Retinal pigment epithelial cell (primary cell): ENCODE results near the gene LARP1.

Experiments used
- DNase-seq: peaks from one replicate; pipeline ENCODE4 v3.0.0-alpha.2; 2010; ENCODE audit warnings: low read depth
- H3K4me3 ChIP-seq: 2 replicates; pipeline ENCODE4 v1.5.1; 2011; ENCODE audit warnings: mild to moderate bottlenecking, low read length, control low read depth, moderate library complexity
- TF ChIP-seq, protein P1 (sequence below): conservative IDR thresholded peaks from 2 replicates; pipeline ENCODE4 v1.5.1; 2011; ENCODE audit warnings: low read depth, low read length, control low read depth, inconsistent platforms

LARP1 gene

DNA sequence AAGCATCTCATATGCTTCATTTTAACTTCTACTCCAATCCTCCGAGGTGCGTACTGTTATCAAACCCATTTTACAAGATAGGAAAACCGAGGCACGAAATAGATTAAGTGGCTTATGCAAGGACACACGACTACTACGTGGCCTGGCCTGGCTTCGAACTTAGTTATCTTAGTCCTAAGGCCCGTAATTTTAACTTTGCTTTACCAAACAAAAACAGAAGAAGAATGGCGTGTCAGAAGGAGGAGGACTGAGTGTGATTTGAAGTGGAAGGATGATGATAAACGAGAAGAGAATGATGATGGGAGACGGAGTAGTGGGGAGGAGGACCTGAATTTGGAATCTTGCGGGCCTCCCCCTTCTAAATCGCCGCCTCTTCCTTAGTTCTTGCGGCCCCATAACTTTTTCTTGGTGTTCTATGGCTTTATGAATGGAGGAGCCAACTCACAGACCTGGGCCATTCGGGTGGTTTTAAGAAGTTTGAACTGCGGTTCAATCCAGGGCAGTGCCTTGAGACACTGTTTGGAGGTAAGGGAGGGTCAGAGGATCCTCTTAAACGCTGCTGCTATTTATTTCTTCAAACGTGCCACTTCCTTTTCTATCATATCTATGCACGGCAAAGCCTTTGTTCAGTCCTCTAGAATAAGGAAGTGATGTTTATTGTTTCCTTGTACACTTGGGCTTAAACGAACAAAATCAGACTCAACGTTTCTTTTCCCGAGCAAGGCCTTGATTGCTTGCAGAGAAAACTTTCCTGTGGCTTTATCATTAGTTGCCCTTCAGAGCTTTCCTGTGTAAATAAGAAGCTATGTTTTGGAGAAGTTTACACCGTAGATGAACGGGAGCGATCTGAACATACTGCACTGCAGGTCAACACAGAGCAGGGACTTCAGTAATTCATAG, 104.0 kb downstream of the LARP1 start:
- DNase-seq = no peak
- H3K4me3 ChIP-seq = peak overlapping the region; percentile 92
- TF ChIP-seq, protein P1, sequence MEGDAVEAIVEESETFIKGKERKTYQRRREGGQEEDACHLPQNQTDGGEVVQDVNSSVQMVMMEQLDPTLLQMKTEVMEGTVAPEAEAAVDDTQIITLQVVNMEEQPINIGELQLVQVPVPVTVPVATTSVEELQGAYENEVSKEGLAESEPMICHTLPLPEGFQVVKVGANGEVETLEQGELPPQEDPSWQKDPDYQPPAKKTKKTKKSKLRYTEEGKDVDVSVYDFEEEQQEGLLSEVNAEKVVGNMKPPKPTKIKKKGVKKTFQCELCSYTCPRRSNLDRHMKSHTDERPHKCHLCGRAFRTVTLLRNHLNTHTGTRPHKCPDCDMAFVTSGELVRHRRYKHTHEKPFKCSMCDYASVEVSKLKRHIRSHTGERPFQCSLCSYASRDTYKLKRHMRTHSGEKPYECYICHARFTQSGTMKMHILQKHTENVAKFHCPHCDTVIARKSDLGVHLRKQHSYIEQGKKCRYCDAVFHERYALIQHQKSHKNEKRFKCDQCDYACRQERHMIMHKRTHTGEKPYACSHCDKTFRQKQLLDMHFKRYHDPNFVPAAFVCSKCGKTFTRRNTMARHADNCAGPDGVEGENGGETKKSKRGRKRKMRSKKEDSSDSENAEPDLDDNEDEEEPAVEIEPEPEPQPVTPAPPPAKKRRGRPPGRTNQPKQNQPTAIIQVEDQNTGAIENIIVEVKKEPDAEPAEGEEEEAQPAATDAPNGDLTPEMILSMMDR = no peak

DNA sequence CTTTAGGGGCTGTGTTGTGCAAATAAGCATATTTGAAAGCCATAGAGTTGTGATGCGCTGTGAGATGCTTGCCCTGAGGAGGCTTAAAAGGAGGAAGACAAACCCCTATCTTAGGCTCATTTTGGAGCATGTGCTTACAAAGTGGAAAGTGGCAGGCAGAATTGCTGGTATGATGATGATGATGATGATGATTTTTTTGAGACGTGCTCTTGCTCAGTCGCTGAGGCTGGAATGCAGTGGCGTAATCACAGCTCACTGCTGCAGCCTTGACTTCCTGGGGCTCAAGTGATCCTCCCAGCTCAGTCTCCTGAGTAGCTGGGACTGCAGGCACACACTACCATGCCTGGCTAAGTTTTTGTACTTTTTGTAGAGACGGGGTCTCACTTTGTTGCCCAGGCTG, 104.9 kb downstream of the LARP1 start:
- H3K4me3 ChIP-seq = peak overlapping the region; percentile 92
- no peak for DNase-seq
- TF ChIP-seq, protein P1 = no peak

DNA sequence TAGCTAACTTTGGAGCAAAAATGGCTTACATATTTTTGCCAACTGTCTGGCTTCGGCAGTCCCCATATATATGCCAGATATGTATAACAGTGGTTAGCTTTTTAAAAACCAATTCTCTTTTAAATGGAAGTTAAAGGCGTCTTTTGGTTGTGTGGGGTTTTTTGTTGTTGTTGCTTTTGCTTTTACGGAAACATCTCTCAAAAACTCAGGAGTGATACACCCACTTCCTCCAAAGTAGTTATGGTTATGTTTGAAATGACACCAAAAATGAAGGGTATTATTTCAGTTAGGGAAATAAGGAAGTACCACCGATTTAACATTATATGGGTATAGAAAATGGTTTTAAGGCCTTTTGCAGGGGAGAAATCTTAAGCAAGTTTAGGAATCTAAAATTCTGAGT, 105.6 kb downstream of the LARP1 start:
- H3K4me3 ChIP-seq = no peak overlapping the region
- TF ChIP-seq, protein P1 = no peak
- DNase-seq = no peak

DNA sequence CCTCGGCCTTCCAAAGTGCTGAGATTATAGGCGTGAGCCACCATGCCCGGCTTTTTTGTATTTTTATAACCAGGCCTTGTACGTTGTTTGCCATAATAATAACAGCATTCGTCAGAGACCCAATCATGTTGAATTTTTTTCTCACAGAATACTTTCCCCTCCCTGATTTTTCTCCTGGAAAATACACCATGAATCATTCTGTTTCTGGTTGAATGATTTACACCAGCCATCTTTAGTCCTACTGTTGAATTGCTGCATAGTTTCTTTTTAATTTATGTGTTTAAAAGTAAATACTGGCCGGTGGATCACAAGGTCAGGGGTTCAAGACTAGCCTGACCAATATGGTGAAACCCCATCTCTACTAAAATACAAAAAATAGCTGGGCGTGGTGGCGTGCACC, 106.8 kb downstream of the LARP1 start:
- no peak overlapping the region for H3K4me3 ChIP-seq
- no peak for DNase-seq
- TF ChIP-seq, protein P1 = no peak

DNA sequence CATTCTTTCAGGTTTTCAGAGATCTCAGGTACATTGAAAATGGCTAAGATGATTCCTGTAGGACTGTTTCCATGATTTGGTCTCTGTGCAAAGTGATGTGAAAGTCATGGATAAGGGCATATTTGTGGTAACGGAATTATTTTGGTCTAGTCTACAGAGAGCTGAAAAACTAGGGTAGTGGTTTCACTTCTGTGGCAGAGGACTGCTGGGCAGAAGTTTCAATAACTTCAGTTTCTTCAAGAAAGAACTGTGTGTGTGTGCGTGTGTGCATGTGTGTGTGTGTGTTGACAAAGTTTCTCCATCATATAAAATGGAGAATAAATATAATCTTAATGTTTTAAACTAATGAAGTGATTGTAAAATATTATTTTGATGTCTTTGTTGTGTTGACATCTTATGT, 107.6 kb downstream of the LARP1 start:
- no peak overlapping the region for H3K4me3 ChIP-seq
- TF ChIP-seq, protein P1 = no peak
- no peak for DNase-seq

DNA sequence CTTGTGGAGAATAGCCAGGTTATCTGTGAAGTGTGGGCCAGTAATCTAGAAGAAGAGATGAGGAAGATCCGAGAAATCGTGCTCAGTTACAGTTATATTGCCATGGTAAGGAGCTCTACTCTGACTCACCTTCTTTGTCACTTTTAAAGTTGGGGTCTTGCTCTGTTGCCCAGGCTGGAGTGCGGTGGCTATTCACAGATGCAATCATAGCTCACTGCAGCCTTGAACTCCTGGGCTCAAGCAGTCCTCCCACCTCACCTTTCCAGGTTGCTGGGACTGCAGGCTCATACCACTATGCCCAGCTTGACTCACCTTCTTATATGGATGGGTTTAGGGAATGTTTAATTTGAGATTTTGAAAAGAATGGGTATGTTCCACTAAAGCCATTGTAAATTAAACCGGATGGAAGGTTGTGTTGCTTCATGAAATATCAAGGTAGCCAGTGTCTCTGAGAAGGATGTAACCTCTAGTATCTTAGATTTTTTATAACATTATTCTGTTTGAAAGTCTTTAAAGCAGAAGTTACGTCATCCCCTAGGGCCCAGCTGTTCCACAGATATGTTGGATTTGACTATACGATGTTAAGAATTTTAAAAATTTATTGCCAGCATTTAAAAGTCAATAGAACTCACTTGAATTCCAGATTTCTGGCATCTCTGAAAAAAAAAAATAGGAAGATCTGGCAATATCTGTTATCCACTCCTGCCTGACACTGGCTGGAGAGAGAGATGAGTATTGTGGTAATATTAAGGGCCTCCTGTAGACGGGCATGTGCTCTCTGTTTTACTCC, 108.3 kb downstream of the LARP1 start:
- no peak overlapping the region for H3K4me3 ChIP-seq
- DNase-seq = no peak
- TF ChIP-seq, protein P1 = no peak
